ENCODE data around the gene KIAA1328. TPM values are rescaled to one million over a fixed set of nuclear protein-coding genes. Genes with fewer than 3 reads are reported as not detected.

Gene KIAA1328
- total and polyA plus RNA-seq, 11 donors: 1.4 to 6.4 (median 4.0) TPM

- no peak for TF ChIP-seq POLR2A (IDR thresholded peaks at IDR 0.05)
- no peak for TF ChIP-seq CTCF (IDR thresholded peaks at IDR 0.05)
- Histone ChIP-seq H3K4me3 (no peak overlapping the region), H3K4me1 (no peaks in the 10 kb centered on the region), H3K36me3 (peaks cover 0 to 6% (median 0%) of the 10 kb centered on the region in 9 donors), H3K27me3 (no peaks in the 10 kb centered on the region), H3K27ac (no peak overlapping the region), H3K9me3 (peaks cover 0 to 53% (median 34%) of the 10 kb centered on the region in 12 donors)
- no peak for ATAC-seq
- intact Hi-C loops (cut with DNase I): no loop called here
- WGBS, 4 donors: 85 to 89% (median 86%) methylated on average over 6 to 7 of the region's 7 CpGs
- no peak for DNase-seq
These were observed 190.4 kb downstream of the KIAA1328 start for GRCh38 chr18:37019157-37019827.

GRCh38 chr18:37033419-37033818 is 204.5 kb downstream of the KIAA1328 start:
- 94 to 100% (median 97%) methylated on average over 2 of the region's 2 CpGs for WGBS, 4 donors

GRCh38 chr18:37042381-37042780 is 213.5 kb downstream of the KIAA1328 start:
- no peak overlapping the region for H3K27ac ChIP-seq
- H3K27me3 ChIP-seq: no peaks in the 10 kb centered on the region
- ATAC-seq: no peak
- H3K4me1 ChIP-seq: no peaks in the 10 kb centered on the region
- peaks cover 0 to 8% (median 0%) of the 10 kb centered on the region in 9 donors for H3K36me3 ChIP-seq
- DNase-seq: no peak
- no peak overlapping the region for H3K4me3 ChIP-seq
- H3K9me3 ChIP-seq: peaks cover 0 to 53% (median 22%) of the 10 kb centered on the region in 12 donors
- intact Hi-C loops (cut with DNase I): no loop called here
- TF ChIP-seq CTCF (IDR thresholded peaks at IDR 0.05) (no peak), POLR2A (IDR thresholded peaks at IDR 0.05) (no peak)
- 95 to 99% (median 98%) methylated on average over 2 of the region's 2 CpGs for WGBS, 4 donors

More at GRCh38 chr18:37033419-37033818, 204.5 kb downstream of the KIAA1328 start:
- intact Hi-C loops (cut with DNase I): no loop called here
- no peak overlapping the region for H3K27ac ChIP-seq
- H3K27me3 ChIP-seq: no peaks in the 10 kb centered on the region
- no peak overlapping the region for H3K4me3 ChIP-seq
- no peak for ATAC-seq
- H3K9me3 ChIP-seq: peaks cover 0 to 35% (median 7%) of the 10 kb centered on the region in 12 donors
- H3K36me3 ChIP-seq: peaks cover 0 to 6% (median 0%) of the 10 kb centered on the region in 9 donors
- no peak for DNase-seq
- no peaks in the 10 kb centered on the region for H3K4me1 ChIP-seq
- TF ChIP-seq POLR2A (IDR thresholded peaks at IDR 0.05) (no peak), CTCF (IDR thresholded peaks at IDR 0.05) (no peak)

GRCh38 chr18:37055137-37055802 is 226.3 kb downstream of the KIAA1328 start:
- H3K36me3 ChIP-seq: no peaks in the 10 kb centered on the region
- ATAC-seq: no peak

More at GRCh38 chr18:37055137-37055802, 226.3 kb downstream of the KIAA1328 start:
- Histone ChIP-seq H3K4me3 (no peak overlapping the region), H3K4me1 (no peaks in the 10 kb centered on the region), H3K27me3 (no peaks in the 10 kb centered on the region), H3K9me3 (peaks cover 0 to 15% (median 0%) of the 10 kb centered on the region in 12 donors), H3K27ac (no peak overlapping the region)
- DNase-seq: no peak
- 81 to 87% (median 84%) methylated on average over 3 of the region's 3 CpGs for WGBS, 4 donors
- no peak for TF ChIP-seq POLR2A (IDR thresholded peaks at IDR 0.05)
- intact Hi-C loops (cut with DNase I): no loop called here

Measured in heart left ventricle (tissue), 16 donors.